ENCODE data around the gene CLSTN3.

DNA sequence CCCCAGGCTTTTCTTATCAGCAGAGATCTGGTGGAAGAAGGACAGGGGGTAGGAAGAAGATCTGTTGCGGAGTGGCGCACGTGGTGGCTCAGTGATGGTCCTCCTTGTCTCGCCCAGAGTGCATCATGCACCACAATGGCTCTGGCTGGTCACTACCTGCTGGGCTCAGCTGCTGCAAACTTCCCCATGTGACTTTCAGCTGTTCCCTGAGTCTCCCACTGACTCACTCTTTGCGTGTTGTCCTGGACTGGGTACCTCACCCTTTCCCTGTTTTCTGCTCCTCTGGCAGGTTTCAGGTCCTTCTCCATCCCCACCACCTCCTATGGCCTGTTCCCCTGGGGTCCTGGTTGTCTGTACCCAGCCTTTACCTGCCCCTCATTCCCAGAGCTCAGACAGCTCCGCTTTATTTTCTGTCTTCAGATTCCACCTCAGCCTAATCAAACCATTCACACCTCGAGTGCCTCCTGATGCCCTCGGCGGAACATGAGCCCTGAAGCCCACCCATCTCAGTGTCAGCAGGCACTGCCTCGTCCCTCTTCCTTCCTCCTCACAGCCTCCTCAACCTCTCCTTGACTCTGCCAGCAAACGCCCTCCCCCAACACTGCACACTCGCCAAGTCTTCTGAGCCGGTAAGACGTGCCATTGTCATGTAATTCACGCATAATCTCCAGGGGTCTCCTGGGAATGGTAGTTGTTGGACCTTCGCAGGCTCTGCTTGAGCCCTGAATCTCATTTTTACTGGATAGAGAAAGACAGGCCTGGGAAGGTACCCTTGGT, 39.8 kb upstream of the CLSTN3 start:
- TF ChIP-seq, protein P1, sequence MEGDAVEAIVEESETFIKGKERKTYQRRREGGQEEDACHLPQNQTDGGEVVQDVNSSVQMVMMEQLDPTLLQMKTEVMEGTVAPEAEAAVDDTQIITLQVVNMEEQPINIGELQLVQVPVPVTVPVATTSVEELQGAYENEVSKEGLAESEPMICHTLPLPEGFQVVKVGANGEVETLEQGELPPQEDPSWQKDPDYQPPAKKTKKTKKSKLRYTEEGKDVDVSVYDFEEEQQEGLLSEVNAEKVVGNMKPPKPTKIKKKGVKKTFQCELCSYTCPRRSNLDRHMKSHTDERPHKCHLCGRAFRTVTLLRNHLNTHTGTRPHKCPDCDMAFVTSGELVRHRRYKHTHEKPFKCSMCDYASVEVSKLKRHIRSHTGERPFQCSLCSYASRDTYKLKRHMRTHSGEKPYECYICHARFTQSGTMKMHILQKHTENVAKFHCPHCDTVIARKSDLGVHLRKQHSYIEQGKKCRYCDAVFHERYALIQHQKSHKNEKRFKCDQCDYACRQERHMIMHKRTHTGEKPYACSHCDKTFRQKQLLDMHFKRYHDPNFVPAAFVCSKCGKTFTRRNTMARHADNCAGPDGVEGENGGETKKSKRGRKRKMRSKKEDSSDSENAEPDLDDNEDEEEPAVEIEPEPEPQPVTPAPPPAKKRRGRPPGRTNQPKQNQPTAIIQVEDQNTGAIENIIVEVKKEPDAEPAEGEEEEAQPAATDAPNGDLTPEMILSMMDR (conservative IDR thresholded peaks at IDR 0.05 in 1 of 2, IDR thresholded peaks at IDR 0.05 in 1 of 2; ENCODE audit: low read depth in 1 of 2, low read length in 2 of 2): no peak
- no peak for TF ChIP-seq EZH2 (IDR thresholded peaks at IDR 0.05; ENCODE audit: low read length, missing control alignments)
